B cell (primary cell): Measurements from ENCODE around the gene SLC39A11. TPM values are rescaled to one million over a fixed set of nuclear protein-coding genes. Genes with fewer than 3 reads are reported as not detected.

ENCODE experiments used
- ATAC-seq: fragments of 200-7000 bp; cut with Tn5 transposase; one replicate; pipeline ENCODE4 v1.10.0; 2021; ENCODE audit warnings: low read depth, mild to moderate bottlenecking, moderate number of reproducible peaks, moderate library complexity
- CTCF ChIA-PET: fragments of 350-600 bp; sonication (Branson Sonifier 250); formaldehyde crosslinking; loops from one replicate; lab custom pipeline; 2021; ENCODE audit warnings: antibody characterized with exemption, inconsistent platforms; lab: Charles Lee
- POLR2A ChIA-PET: fragments of 350-600 bp; sonication (Branson Sonifier 250); formaldehyde crosslinking; loops from one replicate; lab custom pipeline; 2021; ENCODE audit warnings: antibody characterized with exemption; lab: Charles Lee
- DNase-seq: peaks from one replicate; pipeline ENCODE4 v3.0.0; 2013
- H2AFZ ChIP-seq: 2 replicates; pipeline ENCODE4 v1.6.1; 2012; ENCODE audit warnings: mild to moderate bottlenecking, low read depth, low read length; ENCODE audit not compliant: insufficient read depth, poor library complexity, severe bottlenecking
- H3K27ac ChIP-seq, 2 donors: 1 replicate in 1 of 2; 2 replicates in 1 of 2; pipeline ENCODE4 v1.5.1; 2012 to 2013; ENCODE audit warnings: low read length in 2 of 2, mild to moderate bottlenecking in 2 of 2, moderate library complexity in 1 of 2
- H3K27me3 ChIP-seq, 4 experiments: fragments of 200-600 bp in 1 of 4; sonication (generic) in 1 of 4; replicated peaks in 1 of 4; 1 replicate in 2 of 4; 2 replicates in 2 of 4; pipeline versions ENCODE4 v1.6.1 to v1.7.0; 2013 to 2016; ENCODE audit warnings: low read length in 3 of 4, mild to moderate bottlenecking in 2 of 4, mixed read lengths in 1 of 4, moderate library complexity in 1 of 4; ENCODE audit not compliant: insufficient read depth in 4 of 4, control insufficient read depth in 3 of 4; ENCODE audit errors: control extremely low read depth in 1 of 4
- H3K36me3 ChIP-seq, 2 experiments: replicated peaks in 1 of 2; 1 replicate in 1 of 2; 2 replicates in 1 of 2; pipeline versions ENCODE4 v1.6.1 to v1.7.1; 2013; ENCODE audit warnings: low read length in 1 of 2; ENCODE audit not compliant: insufficient read depth in 2 of 2, control insufficient read depth in 1 of 2; ENCODE audit errors: control extremely low read depth in 1 of 2, extremely low read depth in 1 of 2
- H3K4me1 ChIP-seq, 2 donors: fragments of 200-600 bp in 1 of 2; sonication (generic) in 1 of 2; 1 replicate in 1 of 2; 2 replicates in 1 of 2; pipeline versions ENCODE4 v1.5.1 to v1.6.1; 2013 to 2017; ENCODE audit warnings: low read length in 2 of 2; ENCODE audit not compliant: control insufficient read depth in 2 of 2, insufficient read depth in 2 of 2
- H3K4me2 ChIP-seq: replicated peaks from 2 replicates; pipeline ENCODE3; 2012; ENCODE audit warnings: mild to moderate bottlenecking, low read depth, low read length; ENCODE audit not compliant: poor library complexity, severe bottlenecking
- H3K4me3 ChIP-seq, 5 experiments: fragments of 200-600 bp in 1 of 5; sonication (generic) in 1 of 5; 1 replicate in 3 of 5; 2 replicates in 2 of 5; pipeline versions ENCODE4 v1.5.1 to v1.7.0; 2011 to 2016; ENCODE audit warnings: low read length in 4 of 5, mild to moderate bottlenecking in 4 of 5, low read depth in 2 of 5, control low read depth in 1 of 5, moderate library complexity in 1 of 5; ENCODE audit not compliant: insufficient read depth in 1 of 5; ENCODE audit errors: control extremely low read depth in 1 of 5, extremely low read depth in 1 of 5
- H3K79me2 ChIP-seq: fragments of 200-600 bp; sonication (generic); one replicate; pipeline ENCODE4 v1.6.0; 2016; ENCODE audit warnings: low read length; ENCODE audit not compliant: control insufficient read depth, insufficient read depth
- H3K9ac ChIP-seq: fragments of 200-600 bp; sonication (generic); 2 replicates; pipeline ENCODE4 v1.6.1; 2017; ENCODE audit warnings: mild to moderate bottlenecking, low read length, moderate library complexity
- H3K9me3 ChIP-seq, 3 donors: one replicate each; pipeline versions ENCODE4 v1.6.1 to v1.7.1; 2013; ENCODE audit warnings: low read length in 2 of 3; ENCODE audit not compliant: control insufficient read depth in 2 of 3, insufficient read depth in 1 of 3; ENCODE audit errors: control extremely low read depth in 1 of 3
- H4K20me1 ChIP-seq: 2 replicates; pipeline ENCODE4 v1.6.0; 2012; ENCODE audit warnings: mild to moderate bottlenecking, low read length; ENCODE audit not compliant: insufficient read depth, control insufficient read depth, poor library complexity, severe bottlenecking
- H3K27ac Mint-ChIP-seq: one replicate; pipeline ENCODE4 v1.8.0; 2021; ENCODE audit warnings: mixed read lengths
- H3K27me3 Mint-ChIP-seq: one replicate; pipeline ENCODE4 v1.8.0; 2021; ENCODE audit warnings: mixed read lengths
- H3K4me1 Mint-ChIP-seq: one replicate; pipeline ENCODE4 v1.8.0; 2021; ENCODE audit warnings: mixed read lengths
- H3K4me3 Mint-ChIP-seq: one replicate; pipeline ENCODE4 v1.8.0; 2021; ENCODE audit warnings: mixed read lengths
- H3K9me3 Mint-ChIP-seq: one replicate; pipeline ENCODE4 v1.8.0; 2022; ENCODE audit warnings: mixed read lengths; ENCODE audit not compliant: insufficient read depth
- CTCF ChIP-seq: fragments of 200-600 bp; IDR thresholded peaks from one replicate; pipeline ENCODE4 v1.8.0; 2022; ENCODE audit warnings: antibody characterized with exemption, mild to moderate bottlenecking
- EZH2 ChIP-seq: IDR thresholded peaks from 2 replicates; pipeline ENCODE4 v1.6.1; 2012; ENCODE audit warnings: borderline replicate concordance, low read depth, mild to moderate bottlenecking, moderate library complexity, low read length; ENCODE audit not compliant: insufficient read depth, poor library complexity, severe bottlenecking
- WGBS: methylation state at CpG from one replicate; pipeline ENCODE4 v1.1.5; 2013; ENCODE audit warnings: missing lambda C conversion rate; ENCODE audit not compliant: insufficient coverage; 5-methylcytosine and 5-hydroxymethylcytosine counted together
- intact Hi-C: fragments of 100-400 bp; cut with micrococcal nuclease; formaldehyde crosslinking; loops from one replicate; pipeline ENCODE4 v1.10.0; 2022
- polyA plus RNA-seq: library from polyadenylated mRNA; depleted of rRNA; stranded (reverse); fragments of >200 nt; gene quantifications from 2 replicates; pipeline ENCODE4 v1.2.3, GENCODE V29; 2012
- total RNA-seq, 2 donors: library from RNA; stranded (reverse); fragments of 120-200 nt in 1 of 2; gene quantifications; 1 replicate in 1 of 2; 2 replicates in 1 of 2; pipeline versions ENCODE4 v1.2.3 to v1.2.4, GENCODE V29; 2013 to 2022

Gene SLC39A11
- total and polyA plus RNA-seq, 2 donors (not counting 1 experiment from before 2014, with no cell fraction given): 6.9 to 39.6 TPM

- no peak overlapping the region for H3K4me3 Mint-ChIP-seq
- no peaks in the 10 kb centered on the region for H3K4me1 Mint-ChIP-seq
- ATAC-seq: no peak
- no peak for DNase-seq
- CTCF ChIA-PET: no interaction called here
- Histone ChIP-seq H3K9me3 (peaks cover 0 to 17% (median 11%) of the 10 kb centered on the region in 3 donors), H3K36me3 (no peaks in the 10 kb centered on the region), H3K27ac (no peak overlapping the region), H2AFZ (no peak overlapping the region), H3K4me2 (no peak overlapping the region), H3K79me2 (no peaks in the 10 kb centered on the region), H3K27me3 (no peaks in the 10 kb centered on the region), H4K20me1 (no peaks in the 10 kb centered on the region), H3K4me1 (no peaks in the 10 kb centered on the region), H3K9ac (no peak overlapping the region), H3K4me3 (no peak overlapping the region)
- POLR2A ChIA-PET: no interaction called here
- intact Hi-C loops: no loop called here
- TF ChIP-seq EZH2 (no peak), CTCF (no peak)
- 100% methylated on average over 1 of the region's 2 CpGs for WGBS
- no peak overlapping the region for H3K27ac Mint-ChIP-seq
- H3K9me3 Mint-ChIP-seq: peaks cover 5% of the 10 kb centered on the region
- no peaks in the 10 kb centered on the region for H3K27me3 Mint-ChIP-seq
These were observed 384.6 kb downstream of the SLC39A11 start for GRCh38 chr17:72707881-72708280.

- Histone ChIP-seq H3K36me3 (no peaks in the 10 kb centered on the region), H3K27ac (no peak overlapping the region), H3K79me2 (no peaks in the 10 kb centered on the region), H3K4me3 (no peak overlapping the region), H3K9ac (no peak overlapping the region), H3K4me1 (no peaks in the 10 kb centered on the region), H4K20me1 (no peaks in the 10 kb centered on the region), H3K27me3 (no peaks in the 10 kb centered on the region), H2AFZ (no peak overlapping the region), H3K9me3 (peaks cover 0 to 11% (median 11%) of the 10 kb centered on the region in 3 donors), H3K4me2 (no peak overlapping the region)
- TF ChIP-seq EZH2 (no peak), CTCF (no peak)
- POLR2A ChIA-PET: no interaction called here
- H3K9me3 Mint-ChIP-seq: peaks cover 5% of the 10 kb centered on the region
- H3K27ac Mint-ChIP-seq: no peak overlapping the region
- no peak for DNase-seq
- H3K4me1 Mint-ChIP-seq: no peaks in the 10 kb centered on the region
- CTCF ChIA-PET: no interaction called here
- 82% methylated on average over 2 of the region's 3 CpGs for WGBS
- H3K27me3 Mint-ChIP-seq: no peaks in the 10 kb centered on the region
- no peak overlapping the region for H3K4me3 Mint-ChIP-seq
- intact Hi-C loops: no loop called here
- ATAC-seq: no peak
These were observed 386.0 kb downstream of the SLC39A11 start for GRCh38 chr17:72706396-72706981.
